Measurements from ENCODE around the gene DSCAM. TPM values are rescaled to one million over a fixed set of nuclear protein-coding genes. Genes with fewer than 3 reads are reported as not detected.

DSCAM gene
- total RNA-seq, 1 experiment from 2014 or later, result not detected

GRCh38 chr21:40602080-40602479 is 244.9 kb downstream of the DSCAM start:
- Histone ChIP-seq H3K9ac (ENCODE audit: low read length) (no peak overlapping the region), H3K27ac (ENCODE audit: low read depth, low read length) (no peak overlapping the region), H3K27me3 (ENCODE audit: insufficient read depth, low read length) (no peaks in the 10 kb centered on the region), H4K20me1 (ENCODE audit: insufficient read depth) (no peaks in the 10 kb centered on the region), H3K9me2 (ENCODE audit: insufficient read depth) (no peaks in the 10 kb centered on the region), H2AFZ (ENCODE audit: low read depth, low read length, poor library complexity, severe bottlenecking) (no peak overlapping the region), H3K36me3 (ENCODE audit: control insufficient read depth in 1 of 2, insufficient read depth in 2 of 2, low read length in 2 of 2) (no peaks in the 10 kb centered on the region), H3K79me2 (ENCODE audit: insufficient read depth, low read length) (no peaks in the 10 kb centered on the region), H3K4me1 (ENCODE audit: control insufficient read depth in 1 of 2, insufficient read depth in 2 of 2, low read length in 2 of 2) (no peaks in the 10 kb centered on the region), H3K9me3 (ENCODE audit: control insufficient read depth in 1 of 2, insufficient read depth in 1 of 2, low read depth in 1 of 2, low read length in 2 of 2) (peaks cover 11 to 27% of the 10 kb centered on the region in 2 experiments; a peak in 2 of 4 replicates), H3K4me3 (replicated peaks in 1 of 2; ENCODE audit: low read depth in 1 of 2, low read length in 2 of 2) (no peak overlapping the region), H3K4me2 (ENCODE audit: low read length) (no peak overlapping the region)
- ATAC-seq (no peak), DNase-seq (ENCODE audit: low read depth, low spot score) (no peak)
- ChIA-PET RAD21 (ENCODE audit: low non-redundant PET in 1 of 2, low total read pairs in 2 of 2, uncharacterized antibody in 2 of 2, unreplicated experiment in 2 of 2) (no interaction called here), CTCF (no interaction called here), POLR2A (no interaction called here)
- TF ChIP-seq ZFX (IDR thresholded peaks at IDR 0.05) (no peak), SP1 (IDR thresholded peaks at IDR 0.05; ENCODE audit: low read depth) (no peak), POLR2AphosphoS5 (IDR thresholded peaks at IDR 0.05; ENCODE audit: low read depth, low read length) (no peak), RAD21 (IDR thresholded peaks at IDR 0.05; ENCODE audit: low read depth) (no peak), SIN3A (IDR thresholded peaks at IDR 0.05; ENCODE audit: low read depth) (no peak), ELF1 (IDR thresholded peaks at IDR 0.05; ENCODE audit: borderline replicate concordance, low read depth) (no peak), EZH2phosphoT487 (IDR thresholded peaks at IDR 0.05; ENCODE audit: borderline replicate concordance) (no peak), MAX (IDR thresholded peaks at IDR 0.05) (no peak), REST (IDR thresholded peaks at IDR 0.05; ENCODE audit: low read depth) (no peak), CTCF (IDR thresholded peaks at IDR 0.05 in 2 of 3, conservative IDR thresholded peaks at IDR 0.05 in 1 of 3; ENCODE audit: borderline replicate concordance in 1 of 3, insufficient read depth in 1 of 3, low read depth in 2 of 3, low read length in 2 of 3) (no peak), EZH2 (IDR thresholded peaks at IDR 0.05) (no peak), JUND (IDR thresholded peaks at IDR 0.05) (no peak), TCF7L2 (IDR thresholded peaks at IDR 0.05; ENCODE audit: borderline replicate concordance, extremely low read depth, insufficient read depth, insufficient read length) (no peak), ZNF274 (IDR thresholded peaks at IDR 0.05; ENCODE audit: low read depth, low read length) (no peak), ATF3 (IDR thresholded peaks at IDR 0.05) (no peak), ZBTB33 (IDR thresholded peaks at IDR 0.05; ENCODE audit: extremely low read depth, insufficient replicate concordance, low read length) (no peak), CBX3 (IDR thresholded peaks at IDR 0.05; ENCODE audit: low read depth) (no peak), EGR1 (IDR thresholded peaks at IDR 0.05; ENCODE audit: low read depth) (no peak), CEBPB (IDR thresholded peaks at IDR 0.05; ENCODE audit: low read depth) (no peak)
- intact Hi-C loops (cut with micrococcal nuclease), result no loop called here
- BruUV-seq (replicated peaks), result no TSS peak

Data from HCT116 (cell line).